ENCODE results near the gene DDR2.

DNA sequence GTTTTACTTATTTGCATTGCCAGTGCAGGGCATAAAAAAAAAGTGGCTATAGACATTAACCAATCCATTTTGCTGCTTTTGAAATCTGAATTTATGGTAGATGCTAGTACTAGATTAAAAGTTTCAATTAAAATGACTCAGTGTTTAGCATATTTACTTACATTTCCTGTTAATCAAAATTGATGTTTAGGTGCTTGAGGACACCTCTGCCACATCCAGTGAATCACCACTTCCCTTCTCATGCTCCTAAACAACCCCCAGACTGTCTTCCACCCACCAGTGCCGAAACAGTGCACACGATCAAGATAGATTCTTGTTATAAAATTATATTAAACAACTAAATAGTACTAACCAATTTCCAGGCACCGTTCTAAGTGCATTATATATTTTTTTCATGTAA is 191.0 kb downstream of the DDR2 start:
- TF ChIP-seq, protein P1, sequence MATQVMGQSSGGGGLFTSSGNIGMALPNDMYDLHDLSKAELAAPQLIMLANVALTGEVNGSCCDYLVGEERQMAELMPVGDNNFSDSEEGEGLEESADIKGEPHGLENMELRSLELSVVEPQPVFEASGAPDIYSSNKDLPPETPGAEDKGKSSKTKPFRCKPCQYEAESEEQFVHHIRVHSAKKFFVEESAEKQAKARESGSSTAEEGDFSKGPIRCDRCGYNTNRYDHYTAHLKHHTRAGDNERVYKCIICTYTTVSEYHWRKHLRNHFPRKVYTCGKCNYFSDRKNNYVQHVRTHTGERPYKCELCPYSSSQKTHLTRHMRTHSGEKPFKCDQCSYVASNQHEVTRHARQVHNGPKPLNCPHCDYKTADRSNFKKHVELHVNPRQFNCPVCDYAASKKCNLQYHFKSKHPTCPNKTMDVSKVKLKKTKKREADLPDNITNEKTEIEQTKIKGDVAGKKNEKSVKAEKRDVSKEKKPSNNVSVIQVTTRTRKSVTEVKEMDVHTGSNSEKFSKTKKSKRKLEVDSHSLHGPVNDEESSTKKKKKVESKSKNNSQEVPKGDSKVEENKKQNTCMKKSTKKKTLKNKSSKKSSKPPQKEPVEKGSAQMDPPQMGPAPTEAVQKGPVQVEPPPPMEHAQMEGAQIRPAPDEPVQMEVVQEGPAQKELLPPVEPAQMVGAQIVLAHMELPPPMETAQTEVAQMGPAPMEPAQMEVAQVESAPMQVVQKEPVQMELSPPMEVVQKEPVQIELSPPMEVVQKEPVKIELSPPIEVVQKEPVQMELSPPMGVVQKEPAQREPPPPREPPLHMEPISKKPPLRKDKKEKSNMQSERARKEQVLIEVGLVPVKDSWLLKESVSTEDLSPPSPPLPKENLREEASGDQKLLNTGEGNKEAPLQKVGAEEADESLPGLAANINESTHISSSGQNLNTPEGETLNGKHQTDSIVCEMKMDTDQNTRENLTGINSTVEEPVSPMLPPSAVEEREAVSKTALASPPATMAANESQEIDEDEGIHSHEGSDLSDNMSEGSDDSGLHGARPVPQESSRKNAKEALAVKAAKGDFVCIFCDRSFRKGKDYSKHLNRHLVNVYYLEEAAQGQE (IDR thresholded peaks at IDR 0.05; ENCODE audit: insufficient read depth in 1 of 2, low read depth in 2 of 2, low read length in 1 of 2), result no peak
- TF ChIP-seq, protein P2, sequence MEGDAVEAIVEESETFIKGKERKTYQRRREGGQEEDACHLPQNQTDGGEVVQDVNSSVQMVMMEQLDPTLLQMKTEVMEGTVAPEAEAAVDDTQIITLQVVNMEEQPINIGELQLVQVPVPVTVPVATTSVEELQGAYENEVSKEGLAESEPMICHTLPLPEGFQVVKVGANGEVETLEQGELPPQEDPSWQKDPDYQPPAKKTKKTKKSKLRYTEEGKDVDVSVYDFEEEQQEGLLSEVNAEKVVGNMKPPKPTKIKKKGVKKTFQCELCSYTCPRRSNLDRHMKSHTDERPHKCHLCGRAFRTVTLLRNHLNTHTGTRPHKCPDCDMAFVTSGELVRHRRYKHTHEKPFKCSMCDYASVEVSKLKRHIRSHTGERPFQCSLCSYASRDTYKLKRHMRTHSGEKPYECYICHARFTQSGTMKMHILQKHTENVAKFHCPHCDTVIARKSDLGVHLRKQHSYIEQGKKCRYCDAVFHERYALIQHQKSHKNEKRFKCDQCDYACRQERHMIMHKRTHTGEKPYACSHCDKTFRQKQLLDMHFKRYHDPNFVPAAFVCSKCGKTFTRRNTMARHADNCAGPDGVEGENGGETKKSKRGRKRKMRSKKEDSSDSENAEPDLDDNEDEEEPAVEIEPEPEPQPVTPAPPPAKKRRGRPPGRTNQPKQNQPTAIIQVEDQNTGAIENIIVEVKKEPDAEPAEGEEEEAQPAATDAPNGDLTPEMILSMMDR (IDR thresholded peaks at IDR 0.05), result no peak
- TF ChIP-seq POLR2AphosphoS5 (IDR thresholded peaks at IDR 0.05; ENCODE audit: low read depth, low read length), result no peak
- TF ChIP-seq TCF7L2 (IDR thresholded peaks at IDR 0.05; ENCODE audit: low read depth, low read length), result no peak
- TF ChIP-seq SIN3A (IDR thresholded peaks at IDR 0.05; ENCODE audit: borderline replicate concordance, insufficient read depth, low read depth, low read length), result no peak
